Stimulated activated CD4-positive, alpha-beta T cell treated with anti-CD3 and anti-CD28 coated beads, Interleukin-2, amount 100 ng/mL, for 24 hours (primary cell): Measurements from ENCODE around the gene ROPN1L.
"Not testable (repeated sequence)": the region's sequence is repeated elsewhere in the genome, so short reads cannot be mapped to it uniquely, and the experiment has no call there.

ENCODE experiments used
- DNase-seq, 2 donors: peaks; one replicate each; pipeline ENCODE4 v3.0.0-alpha.2; 2020

Gene ROPN1L

GRCh38 chr5:10441083-10441991, at the start of gene ROPN1L:
TSS of gene ROPN1L (plus strand) at chr5:10441879. CDS start at chr5:10442168, 289 bp downstream.
- peak; percentile 81 to 86 for DNase-seq

GRCh38 chr5:10392567-10393328, 48.9 kb upstream of the ROPN1L start:
- DNase-seq: not testable (repeated sequence)

GRCh38 chr5:10393491-10393890, 48.2 kb upstream of the ROPN1L start:
- DNase-seq: no peak

- DNase-seq: no peak
Measured at GRCh38 chr5:10396552-10396951, 45.1 kb upstream of the ROPN1L start.

GRCh38 chr5:10399839-10400238, 41.8 kb upstream of the ROPN1L start:
- DNase-seq: no peak

- no peak for DNase-seq
Measured at GRCh38 chr5:10400411-10400810, 41.3 kb upstream of the ROPN1L start.

- no peak for DNase-seq
Measured at GRCh38 chr5:10400831-10401230, 40.8 kb upstream of the ROPN1L start.

- DNase-seq: no peak
Measured at GRCh38 chr5:10401498-10401897, 40.2 kb upstream of the ROPN1L start.

- DNase-seq: no peak
Measured at GRCh38 chr5:10403829-10404228, 37.9 kb upstream of the ROPN1L start.

- DNase-seq: no peak
Measured at GRCh38 chr5:10406651-10407050, 35.0 kb upstream of the ROPN1L start.

GRCh38 chr5:10409504-10409903, 32.2 kb upstream of the ROPN1L start:
- DNase-seq: no peak

GRCh38 chr5:10410662-10411061, 31.0 kb upstream of the ROPN1L start:
- DNase-seq: no peak

- DNase-seq: no peak
Measured at GRCh38 chr5:10411336-10411735, 30.3 kb upstream of the ROPN1L start.

GRCh38 chr5:10416868-10417267, 24.8 kb upstream of the ROPN1L start:
- DNase-seq: no peak

GRCh38 chr5:10418654-10419345, 22.9 kb upstream of the ROPN1L start:
- DNase-seq: no peak

- no peak for DNase-seq
Measured at GRCh38 chr5:10420468-10420867, 21.2 kb upstream of the ROPN1L start.

- no peak for DNase-seq
Measured at GRCh38 chr5:10420932-10421331, 20.7 kb upstream of the ROPN1L start.

GRCh38 chr5:10421896-10422691, 19.6 kb upstream of the ROPN1L start:
- DNase-seq: no peak

GRCh38 chr5:10423022-10423421, 18.7 kb upstream of the ROPN1L start:
- DNase-seq: no peak

- DNase-seq: no peak
Measured at GRCh38 chr5:10424124-10424731, 17.5 kb upstream of the ROPN1L start.

GRCh38 chr5:10427201-10427600, 14.5 kb upstream of the ROPN1L start:
- DNase-seq: no peak

GRCh38 chr5:10427978-10428377, 13.7 kb upstream of the ROPN1L start:
- no peak for DNase-seq
